Astrocyte (in vitro differentiated cells and primary cell): ENCODE measurements around the gene DUS4L. TPM values are rescaled to one million over a fixed set of nuclear protein-coding genes. Genes with fewer than 3 reads are reported as not detected.

Source experiments
- DNase-seq: peaks from one replicate; pipeline ENCODE4 v3.0.0-alpha.2; 2010; ENCODE audit warnings: low read depth
- FAIRE-seq: peaks from 2 replicates; lab custom pipeline; 2011; peaks lifted over from hg19 to GRCh38; lab: Jason Lieb, UNC
- H2AFZ ChIP-seq: 2 replicates; pipeline ENCODE4 v1.6.0; 2012; ENCODE audit warnings: low read depth, low read length, inconsistent platforms
- H3K27ac ChIP-seq: 2 replicates; pipeline ENCODE4 v1.5.1; 2011; ENCODE audit warnings: low read depth, low read length, inconsistent platforms
- H3K27me3 ChIP-seq: 2 replicates; pipeline ENCODE4 v1.6.0; 2011; ENCODE audit warnings: low read length, inconsistent platforms; ENCODE audit not compliant: insufficient read depth
- H3K36me3 ChIP-seq: 2 replicates; pipeline ENCODE4 v1.5.1; 2011; ENCODE audit warnings: low read length, inconsistent platforms; ENCODE audit not compliant: insufficient read depth
- H3K4me1 ChIP-seq: 2 replicates; pipeline ENCODE4 v1.5.1; 2011; ENCODE audit warnings: low read length, inconsistent platforms; ENCODE audit not compliant: insufficient read depth
- H3K4me2 ChIP-seq: 2 replicates; pipeline ENCODE4 v1.6.0; 2012; ENCODE audit warnings: low read length, inconsistent platforms
- H3K4me3 ChIP-seq: 2 replicates; pipeline ENCODE4 v1.5.1; 2011; ENCODE audit warnings: low read depth, mild to moderate bottlenecking, low read length, inconsistent platforms; ENCODE audit not compliant: insufficient read depth
- H3K79me2 ChIP-seq: 2 replicates; pipeline ENCODE4 v1.6.0; 2012; ENCODE audit warnings: mild to moderate bottlenecking, low read length, inconsistent platforms; ENCODE audit not compliant: insufficient read depth
- H3K9ac ChIP-seq: 2 replicates; pipeline ENCODE4 v1.6.0; 2012; ENCODE audit warnings: mild to moderate bottlenecking, low read length, inconsistent platforms
- H3K9me3 ChIP-seq: 2 replicates; pipeline ENCODE4 v1.5.1; 2012; ENCODE audit warnings: low read depth, mild to moderate bottlenecking, low read length, inconsistent platforms; ENCODE audit not compliant: insufficient read depth
- H4K20me1 ChIP-seq: 2 replicates; pipeline ENCODE4 v1.6.0; 2012; ENCODE audit warnings: low read length, inconsistent platforms; ENCODE audit not compliant: insufficient read depth
- H3K27ac Mint-ChIP-seq: one replicate; pipeline ENCODE4 v1.8.0; 2021; ENCODE audit warnings: mild to moderate bottlenecking, mixed read lengths; ENCODE audit not compliant: unreplicated experiment
- H3K27me3 Mint-ChIP-seq: one replicate; pipeline ENCODE4 v1.8.0; 2021; ENCODE audit warnings: low read depth, mixed read lengths; ENCODE audit not compliant: unreplicated experiment
- H3K36me3 Mint-ChIP-seq: one replicate; pipeline ENCODE4 v1.8.0; 2021; ENCODE audit warnings: low read depth, mixed read lengths; ENCODE audit not compliant: unreplicated experiment
- H3K4me1 Mint-ChIP-seq: one replicate; pipeline ENCODE4 v1.8.0; 2021; ENCODE audit warnings: low read depth, mixed read lengths; ENCODE audit not compliant: unreplicated experiment
- H3K4me3 Mint-ChIP-seq: one replicate; pipeline ENCODE4 v1.8.0; 2021; ENCODE audit warnings: mild to moderate bottlenecking, moderate library complexity, mixed read lengths; ENCODE audit not compliant: unreplicated experiment
- H3K9me3 Mint-ChIP-seq: one replicate; pipeline ENCODE4 v1.8.0; 2021; ENCODE audit warnings: mild to moderate bottlenecking, mixed read lengths; ENCODE audit not compliant: unreplicated experiment
- EZH2 ChIP-seq: IDR thresholded peaks from 2 replicates; pipeline ENCODE4 v1.6.1; 2012; ENCODE audit warnings: mild to moderate bottlenecking, low read length, inconsistent platforms; ENCODE audit not compliant: insufficient read depth
- total RNA-seq: library from RNA; stranded (reverse); gene quantifications from 2 replicates; pipeline ENCODE4 v1.2.1, GENCODE V29; 2021
- TF ChIP-seq, protein P1 (sequence below): IDR thresholded peaks from 2 replicates; pipeline ENCODE4 v1.5.1; 2011; ENCODE audit warnings: low read depth, mild to moderate bottlenecking, inconsistent platforms, low read length, moderate library complexity; ENCODE audit not compliant: insufficient read depth

The DUS4L gene
- total RNA-seq, 1 donor from 2014 or later = 6.3 TPM

DNA sequence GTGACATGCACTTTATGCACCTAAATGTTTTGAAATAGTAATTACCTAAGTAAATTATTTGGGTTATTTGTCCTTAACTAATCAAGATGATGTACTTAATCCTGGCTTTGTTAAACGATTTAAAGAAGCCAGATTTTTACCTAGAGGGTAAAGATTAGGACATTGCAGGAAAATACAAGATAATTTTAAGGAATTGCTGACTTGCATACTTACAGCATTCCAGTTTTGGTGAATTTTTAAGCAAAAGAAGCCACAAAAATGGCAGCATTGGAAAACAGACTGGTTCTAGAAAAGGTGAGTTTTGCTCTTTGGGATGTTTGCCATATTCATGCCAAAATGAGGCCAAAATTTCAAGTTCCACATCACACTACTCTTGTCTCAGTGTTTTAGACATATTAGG, 49.7 kb downstream of the DUS4L start:
- peaks cover 7% of the 10 kb centered on the region for H3K36me3 Mint-ChIP-seq
- H3K4me1 ChIP-seq = no peaks in the 10 kb centered on the region
- H3K27ac Mint-ChIP-seq = no peak overlapping the region
- no peaks in the 10 kb centered on the region for H3K27me3 ChIP-seq
- DNase-seq = no peak
- H3K4me1 Mint-ChIP-seq = peaks cover 4% of the 10 kb centered on the region
- H3K9me3 ChIP-seq = no peaks in the 10 kb centered on the region
- H3K9me3 Mint-ChIP-seq = no peaks in the 10 kb centered on the region
- H4K20me1 ChIP-seq = no peaks in the 10 kb centered on the region
- H3K4me2 ChIP-seq = no peak overlapping the region
- no peak overlapping the region for H3K4me3 ChIP-seq
- no peak overlapping the region for H2AFZ ChIP-seq
- TF ChIP-seq, protein P1, sequence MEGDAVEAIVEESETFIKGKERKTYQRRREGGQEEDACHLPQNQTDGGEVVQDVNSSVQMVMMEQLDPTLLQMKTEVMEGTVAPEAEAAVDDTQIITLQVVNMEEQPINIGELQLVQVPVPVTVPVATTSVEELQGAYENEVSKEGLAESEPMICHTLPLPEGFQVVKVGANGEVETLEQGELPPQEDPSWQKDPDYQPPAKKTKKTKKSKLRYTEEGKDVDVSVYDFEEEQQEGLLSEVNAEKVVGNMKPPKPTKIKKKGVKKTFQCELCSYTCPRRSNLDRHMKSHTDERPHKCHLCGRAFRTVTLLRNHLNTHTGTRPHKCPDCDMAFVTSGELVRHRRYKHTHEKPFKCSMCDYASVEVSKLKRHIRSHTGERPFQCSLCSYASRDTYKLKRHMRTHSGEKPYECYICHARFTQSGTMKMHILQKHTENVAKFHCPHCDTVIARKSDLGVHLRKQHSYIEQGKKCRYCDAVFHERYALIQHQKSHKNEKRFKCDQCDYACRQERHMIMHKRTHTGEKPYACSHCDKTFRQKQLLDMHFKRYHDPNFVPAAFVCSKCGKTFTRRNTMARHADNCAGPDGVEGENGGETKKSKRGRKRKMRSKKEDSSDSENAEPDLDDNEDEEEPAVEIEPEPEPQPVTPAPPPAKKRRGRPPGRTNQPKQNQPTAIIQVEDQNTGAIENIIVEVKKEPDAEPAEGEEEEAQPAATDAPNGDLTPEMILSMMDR = no peak
- TF ChIP-seq EZH2 = no peak
- H3K79me2 ChIP-seq = no peaks in the 10 kb centered on the region
- peaks cover 20% of the 10 kb centered on the region for H3K36me3 ChIP-seq
- no peaks in the 10 kb centered on the region for H3K27me3 Mint-ChIP-seq
- H3K4me3 Mint-ChIP-seq = no peak overlapping the region
- H3K27ac ChIP-seq = no peak overlapping the region
- FAIRE-seq = no peak
- no peak overlapping the region for H3K9ac ChIP-seq

- Mint-ChIP-seq H3K4me1 (peaks cover 4% of the 10 kb centered on the region), H3K9me3 (no peaks in the 10 kb centered on the region), H3K27me3 (no peaks in the 10 kb centered on the region), H3K36me3 (peaks cover 7% of the 10 kb centered on the region), H3K4me3 (no peak overlapping the region), H3K27ac (peak overlapping the region; percentile 22)
- no peak overlapping the region for H3K9ac ChIP-seq
- H3K79me2 ChIP-seq = no peaks in the 10 kb centered on the region
- FAIRE-seq (peak; percentile 13), DNase-seq (no peak)
- no peak overlapping the region for H3K4me3 ChIP-seq
- H4K20me1 ChIP-seq = no peaks in the 10 kb centered on the region
- no peak overlapping the region for H2AFZ ChIP-seq
- H3K36me3 ChIP-seq = peaks cover 17% of the 10 kb centered on the region
- no peaks in the 10 kb centered on the region for H3K9me3 ChIP-seq
- H3K4me1 ChIP-seq = no peaks in the 10 kb centered on the region
- TF ChIP-seq EZH2 = no peak
- TF ChIP-seq, protein P1 = no peak
- no peak overlapping the region for H3K27ac ChIP-seq
- no peak overlapping the region for H3K4me2 ChIP-seq
- H3K27me3 ChIP-seq = no peaks in the 10 kb centered on the region
Observed at GRCh38 chr7:107613948-107614347, 50.2 kb downstream of the DUS4L start.

DNA sequence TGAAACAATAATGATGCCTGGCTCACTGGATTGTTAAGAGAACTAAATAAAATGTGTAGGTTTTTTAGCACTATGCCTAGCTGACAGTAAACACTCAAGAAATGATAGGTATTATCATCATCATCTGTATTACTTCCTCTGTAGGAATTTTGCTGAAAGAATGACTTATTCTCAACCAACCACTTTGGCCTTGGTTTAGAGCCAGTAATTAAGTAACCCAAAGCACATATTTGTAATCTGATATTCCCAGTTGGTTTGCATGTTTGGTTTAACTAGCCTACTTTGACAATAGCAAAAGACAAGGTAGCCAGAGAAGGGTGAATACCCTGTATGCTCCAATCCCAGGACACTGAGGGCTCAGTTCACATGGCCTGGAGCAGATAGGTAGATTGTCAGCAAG, 50.7 kb downstream of the DUS4L start:
- DNase-seq = peak; percentile 80
- no peaks in the 10 kb centered on the region for H3K9me3 ChIP-seq
- H3K36me3 ChIP-seq = peaks cover 17% of the 10 kb centered on the region

More for the DNA sequence above, 50.7 kb downstream of the DUS4L start:
- H3K4me2 ChIP-seq = no peak overlapping the region
- no peaks in the 10 kb centered on the region for H3K79me2 ChIP-seq
- TF ChIP-seq, protein P1 = no peak
- no peak for TF ChIP-seq EZH2
- Mint-ChIP-seq H3K36me3 (peaks cover 7% of the 10 kb centered on the region), H3K4me1 (peaks cover 4% of the 10 kb centered on the region), H3K9me3 (no peaks in the 10 kb centered on the region), H3K4me3 (no peak overlapping the region), H3K27me3 (no peaks in the 10 kb centered on the region), H3K27ac (peak overlapping the region; percentile 22)
- FAIRE-seq = peak; percentile 54
- no peaks in the 10 kb centered on the region for H4K20me1 ChIP-seq
- H3K27ac ChIP-seq = no peak overlapping the region
- H3K27me3 ChIP-seq = no peaks in the 10 kb centered on the region
- no peak overlapping the region for H3K9ac ChIP-seq
- no peak overlapping the region for H3K4me3 ChIP-seq
- H3K4me1 ChIP-seq = no peaks in the 10 kb centered on the region
- H2AFZ ChIP-seq = no peak overlapping the region
